Calu3 (cell line): ENCODE data around the gene MPPED2. TPM values are rescaled to one million over a fixed set of nuclear protein-coding genes. Genes with fewer than 3 reads are reported as not detected.

Source experiments
- BruUV-seq: library from RNA; stranded (reverse); fragments of 400-500 nt; replicated peaks from 2 replicates; lab custom pipeline; 2021; lab: Mats Ljungman, UMichigan
- CTCF ChIA-PET: fragments of 300-600 bp; sonication (Branson Sonifier 250); formaldehyde crosslinking; loops from one replicate; lab custom pipeline; 2022; ENCODE audit warnings: antibody characterized with exemption; lab: Charles Lee
- DNase-seq: peaks from one replicate; pipeline ENCODE4 v3.0.0; 2022
- H3K27ac Mint-ChIP-seq: one replicate; pipeline ENCODE4 v1.8.0; 2022; ENCODE audit warnings: mixed read lengths; ENCODE audit not compliant: unreplicated experiment
- H3K27me3 Mint-ChIP-seq: one replicate; pipeline ENCODE4 v1.8.0; 2022; ENCODE audit warnings: mixed read lengths; ENCODE audit not compliant: unreplicated experiment
- H3K36me3 Mint-ChIP-seq: one replicate; pipeline ENCODE4 v1.8.0; 2022; ENCODE audit warnings: mild to moderate bottlenecking, moderate library complexity, mixed read lengths; ENCODE audit not compliant: insufficient read depth, unreplicated experiment
- H3K4me1 Mint-ChIP-seq: one replicate; pipeline ENCODE4 v1.8.0; 2022; ENCODE audit warnings: mild to moderate bottlenecking, low read depth, mixed read lengths; ENCODE audit not compliant: unreplicated experiment
- H3K4me3 Mint-ChIP-seq: one replicate; pipeline ENCODE4 v1.8.0; 2022; ENCODE audit warnings: mild to moderate bottlenecking, low read depth, moderate library complexity, mixed read lengths; ENCODE audit not compliant: unreplicated experiment
- H3K9me3 Mint-ChIP-seq: one replicate; pipeline ENCODE4 v1.8.0; 2022; ENCODE audit warnings: low read depth, mixed read lengths; ENCODE audit not compliant: unreplicated experiment
- CTCF ChIP-seq: fragments of 200-600 bp; IDR thresholded peaks from one replicate; pipeline ENCODE4 v1.8.0; 2022; ENCODE audit warnings: antibody characterized with exemption; ENCODE audit not compliant: unreplicated experiment
- intact Hi-C: fragments of 100-400 bp; cut with micrococcal nuclease; formaldehyde crosslinking; loops from one replicate; pipeline ENCODE4 v1.10.0; 2022; ENCODE audit not compliant: unreplicated experiment
- total RNA-seq: library from RNA; stranded (reverse); gene quantifications from 2 replicates; pipeline ENCODE4 v1.2.3, GENCODE V29; 2022

The MPPED2 gene
- total RNA-seq, 1 experiment from 2014 or later: not detected

- Mint-ChIP-seq H3K4me1 (no peaks in the 10 kb centered on the region), H3K9me3 (peaks cover 2% of the 10 kb centered on the region), H3K27me3 (peaks cover 8% of the 10 kb centered on the region), H3K36me3 (no peaks in the 10 kb centered on the region), H3K4me3 (no peak overlapping the region), H3K27ac (no peak overlapping the region)
- TF ChIP-seq CTCF: no peak
- BruUV-seq: no TSS peak
- CTCF ChIA-PET: no interaction called here
- intact Hi-C loops: no loop called here
- DNase-seq: no peak
Measured at GRCh38 chr11:30481796-30482195, 104.4 kb downstream of the MPPED2 start.

GRCh38 chr11:30481330-30481729, 104.8 kb downstream of the MPPED2 start:
- no peak for DNase-seq
- TF ChIP-seq CTCF: no peak
- no TSS peak for BruUV-seq
- H3K4me1 Mint-ChIP-seq: no peaks in the 10 kb centered on the region
- H3K4me3 Mint-ChIP-seq: no peak overlapping the region
- CTCF ChIA-PET: no interaction called here
- H3K27me3 Mint-ChIP-seq: peaks cover 3% of the 10 kb centered on the region
- intact Hi-C loops: no loop called here
- no peak overlapping the region for H3K27ac Mint-ChIP-seq
- H3K36me3 Mint-ChIP-seq: no peaks in the 10 kb centered on the region
- no peaks in the 10 kb centered on the region for H3K9me3 Mint-ChIP-seq

GRCh38 chr11:30479899-30480298, 106.3 kb downstream of the MPPED2 start:
- H3K27me3 Mint-ChIP-seq: no peaks in the 10 kb centered on the region

GRCh38 chr11:30478923-30479322, 107.2 kb downstream of the MPPED2 start:
- DNase-seq: no peak
- H3K9me3 Mint-ChIP-seq: no peaks in the 10 kb centered on the region
- no TSS peak for BruUV-seq
- no peak overlapping the region for H3K27ac Mint-ChIP-seq
- CTCF ChIA-PET: no interaction called here
- H3K4me3 Mint-ChIP-seq: no peak overlapping the region
- no peak for TF ChIP-seq CTCF
- H3K36me3 Mint-ChIP-seq: no peaks in the 10 kb centered on the region
- no peaks in the 10 kb centered on the region for H3K4me1 Mint-ChIP-seq
- intact Hi-C loops: no loop called here
- H3K27me3 Mint-ChIP-seq: no peaks in the 10 kb centered on the region

More at GRCh38 chr11:30479899-30480298, 106.3 kb downstream of the MPPED2 start:
- no peaks in the 10 kb centered on the region for H3K4me1 Mint-ChIP-seq
- H3K4me3 Mint-ChIP-seq: no peak overlapping the region
- no TSS peak for BruUV-seq
- TF ChIP-seq CTCF: no peak
- H3K36me3 Mint-ChIP-seq: no peaks in the 10 kb centered on the region
- H3K27ac Mint-ChIP-seq: no peak overlapping the region
- DNase-seq: no peak
- H3K9me3 Mint-ChIP-seq: no peaks in the 10 kb centered on the region
- intact Hi-C loops: no loop called here
- CTCF ChIA-PET: no interaction called here

- no TSS peak for BruUV-seq
- Mint-ChIP-seq H3K27ac (no peak overlapping the region), H3K27me3 (no peaks in the 10 kb centered on the region), H3K4me3 (no peak overlapping the region), H3K36me3 (no peaks in the 10 kb centered on the region), H3K4me1 (no peaks in the 10 kb centered on the region), H3K9me3 (no peaks in the 10 kb centered on the region)
- TF ChIP-seq CTCF: no peak
- CTCF ChIA-PET: no interaction called here
- intact Hi-C loops: no loop called here
- DNase-seq: no peak
Measured at GRCh38 chr11:30477061-30477460, 109.1 kb downstream of the MPPED2 start.
